Left forelimb (tissue), 1 donor: ENCODE results near the gene HSPB6.

Experiments
- DNase-seq: peaks from one replicate; pipeline ENCODE4 v3.0.0-alpha.2; 2018; ENCODE audit warnings: low spot score

The HSPB6 gene

GRCh38 chr19:35746087-35746462 is 10.8 kb downstream of the HSPB6 start:
- no peak for DNase-seq

- peak; percentile 96 for DNase-seq
Observed at GRCh38 chr19:35745328-35746086, 11.3 kb downstream of the HSPB6 start, which contains the start of the genes PSENEN and U2AF1L4. PSENEN (plus strand) TSS chr19:35745651; CDS start chr19:35745931, 280 bp downstream. U2AF1L4 (minus strand) TSS chr19:35745418; CDS start chr19:35745391, 27 bp downstream.

GRCh38 chr19:35744430-35745327 is 12.2 kb downstream of the HSPB6 start:
- peak; percentile 95 for DNase-seq

- no peak for DNase-seq
Observed at GRCh38 chr19:35743640-35744429, 13.0 kb downstream of the HSPB6 start.

- no peak for DNase-seq
Observed at GRCh38 chr19:35742121-35742724, 14.6 kb downstream of the HSPB6 start, which contains the start of gene IGFLR1. IGFLR1 (minus strand) TSS chr19:35742452; CDS start chr19:35741180, 1,272 bp downstream.

GRCh38 chr19:35741203-35741515 is 15.7 kb downstream of the HSPB6 start:
- no peak for DNase-seq

- DNase-seq: peak; percentile 98
Observed at GRCh38 chr19:35740423-35741202, 16.2 kb downstream of the HSPB6 start.

GRCh38 chr19:35740108-35740422 is 16.8 kb downstream of the HSPB6 start:
- no peak for DNase-seq

- no peak for DNase-seq
Observed at GRCh38 chr19:35739275-35740107, 17.3 kb downstream of the HSPB6 start.

- DNase-seq: no peak
Observed at GRCh38 chr19:35738887-35739229, 18.0 kb downstream of the HSPB6 start.

- no peak for DNase-seq
Observed at GRCh38 chr19:35738021-35738886, 18.6 kb downstream of the HSPB6 start.

- no peak for DNase-seq
Observed at GRCh38 chr19:35736913-35737886, 19.6 kb downstream of the HSPB6 start.

- DNase-seq: no peak
Observed at GRCh38 chr19:35734889-35735288, 21.9 kb downstream of the HSPB6 start.

- no peak for DNase-seq
Observed at GRCh38 chr19:35734273-35734672, 22.6 kb downstream of the HSPB6 start.

GRCh38 chr19:35733180-35734125 is 23.4 kb downstream of the HSPB6 start:
- DNase-seq: no peak

GRCh38 chr19:35732540-35733179 is 24.2 kb downstream of the HSPB6 start:
- DNase-seq: no peak
